Measurements from ENCODE around the gene TMEM50B. TPM values are rescaled to one million over a fixed set of nuclear protein-coding genes. Genes with fewer than 3 reads are reported as not detected.

TMEM50B gene
- total and polyA plus RNA-seq, 2 of the 8 experiments (the other 6 are each of a cell fraction or from before 2014, with no cell fraction given), result 16.8 to 20.5 TPM

Other genes with a start within 250 kb of the TMEM50B start
- gene IL10RB, start 213.6 kb downstream of the TMEM50B start, total RNA-seq (2021; fragmentation: NEBNext Ultra II Directional; extraction: Animal tissue kit (Norgen Biotek cat#: 25700)), result 2.5 and 3.2 TPM in 2 replicates
- gene IL10RB, start 213.6 kb downstream of the TMEM50B start, polyA plus RNA-seq (2011; rRNA removed), result 2.7 and 2.9 TPM in 2 replicates
- gene IFNAR1, start 155.0 kb downstream of the TMEM50B start, total RNA-seq (2021; fragmentation: NEBNext Ultra II Directional; extraction: Animal tissue kit (Norgen Biotek cat#: 25700)), result 13.4 and 17.1 TPM in 2 replicates
- 3.1 and 3.4 TPM in 2 replicates for gene IFNAR1, start 155.0 kb downstream of the TMEM50B start, polyA plus RNA-seq (2011; rRNA removed)
- gene IFNGR2, start 76.6 kb downstream of the TMEM50B start, total RNA-seq (2021; fragmentation: NEBNext Ultra II Directional; extraction: Animal tissue kit (Norgen Biotek cat#: 25700)), result 34.9 and 36.0 TPM in 2 replicates
- 33.4 and 46.4 TPM in 2 replicates for gene IFNGR2, start 76.6 kb downstream of the TMEM50B start, polyA plus RNA-seq (2011; rRNA removed)
- 4.2 and 4.3 TPM in 2 replicates for gene DNAJC28, start 11.7 kb upstream of the TMEM50B start, total RNA-seq (2021; fragmentation: NEBNext Ultra II Directional; extraction: Animal tissue kit (Norgen Biotek cat#: 25700))
- 0.75 and 0.97 TPM in 2 replicates for gene DNAJC28, start 11.7 kb upstream of the TMEM50B start, polyA plus RNA-seq (2011; rRNA removed)
- 231 TPM in 2 replicates for gene GART, start 62.1 kb upstream of the TMEM50B start, total RNA-seq (2021; fragmentation: NEBNext Ultra II Directional; extraction: Animal tissue kit (Norgen Biotek cat#: 25700))
- 20.6 and 23.1 TPM in 2 replicates for gene GART, start 62.1 kb upstream of the TMEM50B start, polyA plus RNA-seq (2011; rRNA removed)
- 270 and 274 TPM in 2 replicates for gene SON, start 63.1 kb upstream of the TMEM50B start, total RNA-seq (2021; fragmentation: NEBNext Ultra II Directional; extraction: Animal tissue kit (Norgen Biotek cat#: 25700))
- 113 and 122 TPM in 2 replicates for gene SON, start 63.1 kb upstream of the TMEM50B start, polyA plus RNA-seq (2011; rRNA removed)
- 27.9 and 32.5 TPM in 2 replicates for gene DONSON, start 108.7 kb upstream of the TMEM50B start, total RNA-seq (2021; fragmentation: NEBNext Ultra II Directional; extraction: Animal tissue kit (Norgen Biotek cat#: 25700))
- 14.0 and 21.9 TPM in 2 replicates for gene DONSON, start 108.7 kb upstream of the TMEM50B start, polyA plus RNA-seq (2011; rRNA removed)
- gene CRYZL1, start 161.8 kb upstream of the TMEM50B start, total RNA-seq (2021; fragmentation: NEBNext Ultra II Directional; extraction: Animal tissue kit (Norgen Biotek cat#: 25700)), result 15.6 and 16.8 TPM in 2 replicates
- gene CRYZL1, start 161.8 kb upstream of the TMEM50B start, polyA plus RNA-seq (2011; rRNA removed), result 8.3 and 15.8 TPM in 2 replicates
- gene ITSN1, start 162.5 kb upstream of the TMEM50B start, total RNA-seq (2021; fragmentation: NEBNext Ultra II Directional; extraction: Animal tissue kit (Norgen Biotek cat#: 25700)), result 78.1 and 81.1 TPM in 2 replicates
- gene ITSN1, start 162.5 kb upstream of the TMEM50B start, polyA plus RNA-seq (2011; rRNA removed), result 48.9 and 60.8 TPM in 2 replicates